Fibroblast of villous mesenchyme (primary cell): ENCODE measurements around the gene HAX1. TPM values are rescaled to one million over a fixed set of nuclear protein-coding genes. Genes with fewer than 3 reads are reported as not detected.
A peak's percentile ranks its signal among the peaks of the same experiment; 100 is the strongest.
"Not testable (repeated sequence)": the region's sequence is repeated elsewhere in the genome, so short reads cannot be mapped to it uniquely, and the experiment has no call there.

Experiments used
- DNase-seq: peaks from one replicate; pipeline ENCODE4 v3.0.0-alpha.2; 2010; ENCODE audit warnings: low read depth
- H3K4me3 ChIP-seq: 2 replicates; pipeline ENCODE4 v1.5.1; 2011; ENCODE audit warnings: low read depth, mild to moderate bottlenecking, low read length
- total RNA-seq: library from RNA; depleted of rRNA; stranded (reverse); fragments of >200 nt; gene quantifications from 2 replicates; pipeline ENCODE4 v1.2.3, GENCODE V29; 2012
- TF ChIP-seq, protein P1 (sequence below): IDR thresholded peaks from 2 replicates; pipeline ENCODE4 v1.5.1; 2012; ENCODE audit warnings: low read depth, mild to moderate bottlenecking, low read length; ENCODE audit not compliant: insufficient read depth

Gene HAX1
- total RNA-seq, 1 donor: 165 TPM

DNA sequence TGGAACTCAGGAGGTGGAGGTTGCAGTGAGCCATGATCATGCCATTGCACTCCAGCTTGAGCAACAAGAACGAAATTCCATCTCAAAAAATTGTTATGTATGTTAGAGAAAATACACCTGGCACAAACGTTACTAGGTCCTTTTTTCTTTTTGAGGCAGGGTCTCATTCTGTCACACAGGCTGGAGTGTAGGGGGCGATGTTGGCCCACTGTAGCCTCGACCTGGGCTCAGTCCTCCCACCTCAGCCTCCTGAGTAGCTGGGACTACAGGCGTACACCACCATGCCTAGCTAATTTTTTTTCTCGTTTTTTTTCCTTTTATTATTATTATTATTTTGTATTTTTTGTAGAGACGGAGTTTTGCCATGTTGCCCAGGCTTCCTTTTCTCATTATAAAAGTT is 4.4 kb downstream of the HAX1 start:
- DNase-seq: no peak
- H3K4me3 ChIP-seq: no peak overlapping the region
- TF ChIP-seq, protein P1, sequence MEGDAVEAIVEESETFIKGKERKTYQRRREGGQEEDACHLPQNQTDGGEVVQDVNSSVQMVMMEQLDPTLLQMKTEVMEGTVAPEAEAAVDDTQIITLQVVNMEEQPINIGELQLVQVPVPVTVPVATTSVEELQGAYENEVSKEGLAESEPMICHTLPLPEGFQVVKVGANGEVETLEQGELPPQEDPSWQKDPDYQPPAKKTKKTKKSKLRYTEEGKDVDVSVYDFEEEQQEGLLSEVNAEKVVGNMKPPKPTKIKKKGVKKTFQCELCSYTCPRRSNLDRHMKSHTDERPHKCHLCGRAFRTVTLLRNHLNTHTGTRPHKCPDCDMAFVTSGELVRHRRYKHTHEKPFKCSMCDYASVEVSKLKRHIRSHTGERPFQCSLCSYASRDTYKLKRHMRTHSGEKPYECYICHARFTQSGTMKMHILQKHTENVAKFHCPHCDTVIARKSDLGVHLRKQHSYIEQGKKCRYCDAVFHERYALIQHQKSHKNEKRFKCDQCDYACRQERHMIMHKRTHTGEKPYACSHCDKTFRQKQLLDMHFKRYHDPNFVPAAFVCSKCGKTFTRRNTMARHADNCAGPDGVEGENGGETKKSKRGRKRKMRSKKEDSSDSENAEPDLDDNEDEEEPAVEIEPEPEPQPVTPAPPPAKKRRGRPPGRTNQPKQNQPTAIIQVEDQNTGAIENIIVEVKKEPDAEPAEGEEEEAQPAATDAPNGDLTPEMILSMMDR: peak; percentile 24

DNA sequence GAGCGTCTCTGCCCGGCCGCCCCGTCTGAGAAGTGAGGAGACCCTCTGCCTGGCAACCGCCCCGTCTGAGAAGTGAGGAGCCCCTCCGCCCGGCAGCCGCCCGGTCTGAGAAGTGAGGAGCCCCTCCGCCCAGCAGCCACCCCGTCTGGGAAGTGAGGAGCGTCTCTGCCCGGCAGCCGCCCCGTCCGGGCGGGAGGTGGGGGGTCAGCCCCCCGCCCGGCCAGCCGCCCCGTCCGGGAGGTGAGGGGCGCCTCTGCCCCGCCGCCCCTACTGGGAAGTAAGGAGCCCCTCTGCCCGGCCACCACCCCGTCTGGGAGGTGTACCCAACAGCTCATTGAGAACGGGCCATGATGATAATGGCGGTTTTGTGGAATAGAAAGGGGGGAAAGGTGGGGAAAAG is 15.2 kb downstream of the HAX1 start:
- DNase-seq, H3K4me3 ChIP-seq: not testable (repeated sequence)

DNA sequence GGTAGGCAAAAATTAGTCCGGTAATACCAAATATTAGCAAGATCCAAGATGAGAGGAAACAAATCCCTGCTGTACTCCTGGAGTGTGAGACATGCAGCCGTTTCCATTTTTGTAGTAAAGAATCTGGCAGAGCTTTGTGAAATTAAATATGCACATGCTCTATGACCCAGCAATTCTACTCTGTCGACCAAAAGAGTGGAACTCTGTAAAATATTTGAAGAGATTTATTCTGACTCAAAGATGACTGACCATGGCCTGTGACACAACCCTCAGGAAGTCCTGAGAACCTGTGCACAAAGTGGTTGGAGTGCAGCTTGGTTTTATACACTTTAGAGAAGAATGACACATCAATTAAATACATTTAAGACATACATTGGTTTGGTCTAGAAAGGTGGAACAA is 16.2 kb downstream of the HAX1 start:
- H3K4me3 ChIP-seq: no peak overlapping the region
- TF ChIP-seq, protein P1: no peak
- DNase-seq: no peak

DNA sequence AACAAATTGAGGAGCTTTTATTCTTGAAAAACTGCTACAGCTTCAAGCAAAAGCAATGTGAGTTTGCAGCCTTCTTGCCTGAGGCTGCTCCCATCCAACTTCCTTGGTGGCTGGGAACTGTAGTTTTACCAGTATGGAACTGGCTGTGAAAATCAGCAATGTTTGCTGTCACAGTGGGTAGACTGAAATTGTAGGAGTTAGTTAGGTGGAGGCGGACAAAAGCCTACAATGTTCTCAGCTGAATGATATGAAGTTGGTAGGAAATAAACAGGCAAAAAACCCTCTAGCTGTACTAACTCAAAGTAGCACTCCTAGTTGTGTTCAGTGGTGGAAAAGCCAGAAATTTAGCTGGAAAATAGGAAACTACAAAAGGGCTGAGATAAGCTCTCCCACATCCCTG is 18.5 kb downstream of the HAX1 start:
- DNase-seq: no peak
- TF ChIP-seq, protein P1: no peak
- no peak overlapping the region for H3K4me3 ChIP-seq

DNA sequence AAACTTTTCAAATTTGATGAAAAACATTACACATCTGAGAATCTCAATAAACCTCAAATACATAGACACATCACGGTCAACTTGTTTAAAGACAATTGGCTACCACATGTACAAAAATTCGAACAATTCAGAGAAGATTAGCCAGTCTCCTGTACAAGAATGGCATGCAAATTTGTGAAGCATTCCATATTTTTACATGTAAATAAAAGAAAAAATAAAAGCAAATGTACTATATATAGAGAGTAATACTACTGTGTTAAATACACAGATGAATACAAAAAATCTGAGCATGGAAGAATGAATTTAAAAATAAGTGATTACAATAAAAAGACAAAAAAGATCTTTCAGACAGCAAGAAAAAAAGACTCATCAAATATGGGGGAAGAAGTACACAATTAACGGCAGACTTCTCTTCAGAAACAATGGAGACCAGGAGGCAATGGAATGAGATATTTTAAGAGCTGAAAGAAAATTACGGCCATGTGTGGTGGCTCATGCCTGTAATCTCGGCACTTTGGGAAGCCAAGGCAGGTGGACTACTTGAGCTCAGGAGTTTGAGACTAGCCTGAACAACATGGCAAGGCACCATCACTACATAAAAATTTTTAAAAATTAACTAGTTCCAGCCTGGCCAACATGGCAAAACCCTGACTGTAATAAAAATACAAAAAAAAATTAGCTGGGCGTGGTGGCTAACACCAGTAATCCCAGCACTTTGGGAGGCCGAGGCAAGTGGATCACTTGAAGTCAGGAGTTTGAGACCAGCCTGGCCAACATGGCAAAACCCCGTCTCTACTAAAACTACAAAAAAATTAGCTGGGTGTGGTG is 23.2 kb downstream of the HAX1 start:
- TF ChIP-seq, protein P1: no peak
- H3K4me3 ChIP-seq: no peak overlapping the region
- peak; percentile 8 for DNase-seq

DNA sequence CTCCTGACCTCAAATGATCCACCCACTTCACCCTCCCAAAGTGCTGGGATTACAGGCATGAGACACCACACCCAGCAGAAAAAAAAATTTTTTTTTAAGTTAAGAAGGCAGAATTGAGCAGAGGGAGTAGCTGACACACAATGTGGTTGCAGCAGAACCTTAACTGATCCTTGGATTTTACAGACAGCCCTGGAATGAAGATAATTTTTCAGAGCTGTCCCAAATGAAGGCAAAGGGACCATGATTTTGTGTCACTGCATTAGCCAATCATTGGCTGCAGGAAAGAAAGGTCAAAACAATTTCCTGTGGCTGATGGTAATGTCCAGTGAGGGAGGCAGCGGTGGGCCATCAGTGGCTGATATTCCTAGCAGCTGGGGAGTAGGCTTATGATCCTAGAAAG is 29.2 kb downstream of the HAX1 start:
- H3K4me3 ChIP-seq: no peak overlapping the region
- TF ChIP-seq, protein P1: no peak
- no peak for DNase-seq

DNA sequence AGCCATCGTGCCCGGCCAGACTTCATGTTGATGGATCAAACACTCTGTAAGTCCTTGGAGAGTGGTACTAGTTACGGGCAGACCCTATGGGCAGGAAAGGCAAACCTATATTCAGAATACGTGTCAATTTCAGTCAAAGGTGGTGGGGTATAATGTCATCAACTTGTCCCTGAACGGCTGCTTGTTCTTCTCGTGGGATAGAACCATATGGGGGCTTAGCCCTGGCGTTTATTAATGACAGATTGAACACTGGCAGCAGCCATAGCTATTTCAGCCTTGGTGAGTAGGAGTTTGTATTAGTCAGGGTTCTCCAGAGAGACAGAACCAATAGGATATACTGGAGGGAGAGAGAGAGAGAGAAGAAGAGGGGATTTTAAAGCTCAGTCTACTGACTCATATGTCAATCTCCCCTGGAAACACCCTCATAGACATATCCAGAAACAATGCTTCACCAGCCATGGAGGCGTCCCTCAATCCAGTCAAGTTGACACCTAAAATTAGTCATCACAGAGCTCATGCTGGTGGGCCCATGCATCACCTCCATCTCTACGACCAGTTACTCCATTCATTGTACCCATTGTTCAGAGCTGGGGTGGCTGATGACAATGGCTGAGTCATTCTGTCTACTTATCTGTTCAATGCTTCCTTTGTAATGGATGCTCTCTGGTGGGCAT is 32.4 kb downstream of the HAX1 start:
- TF ChIP-seq, protein P1: no peak
- H3K4me3 ChIP-seq: no peak overlapping the region
- no peak for DNase-seq
